ENCODE measurements around the gene KIF5B. TPM values are rescaled to one million over a fixed set of nuclear protein-coding genes. Genes with fewer than 3 reads are reported as not detected.
"Not testable (repeated sequence)": the region's sequence is repeated elsewhere in the genome, so short reads cannot be mapped to it uniquely, and the experiment has no call there.

Gene KIF5B
- total RNA-seq, 1 experiment from 2014 or later, result 84.4 TPM

DNA sequence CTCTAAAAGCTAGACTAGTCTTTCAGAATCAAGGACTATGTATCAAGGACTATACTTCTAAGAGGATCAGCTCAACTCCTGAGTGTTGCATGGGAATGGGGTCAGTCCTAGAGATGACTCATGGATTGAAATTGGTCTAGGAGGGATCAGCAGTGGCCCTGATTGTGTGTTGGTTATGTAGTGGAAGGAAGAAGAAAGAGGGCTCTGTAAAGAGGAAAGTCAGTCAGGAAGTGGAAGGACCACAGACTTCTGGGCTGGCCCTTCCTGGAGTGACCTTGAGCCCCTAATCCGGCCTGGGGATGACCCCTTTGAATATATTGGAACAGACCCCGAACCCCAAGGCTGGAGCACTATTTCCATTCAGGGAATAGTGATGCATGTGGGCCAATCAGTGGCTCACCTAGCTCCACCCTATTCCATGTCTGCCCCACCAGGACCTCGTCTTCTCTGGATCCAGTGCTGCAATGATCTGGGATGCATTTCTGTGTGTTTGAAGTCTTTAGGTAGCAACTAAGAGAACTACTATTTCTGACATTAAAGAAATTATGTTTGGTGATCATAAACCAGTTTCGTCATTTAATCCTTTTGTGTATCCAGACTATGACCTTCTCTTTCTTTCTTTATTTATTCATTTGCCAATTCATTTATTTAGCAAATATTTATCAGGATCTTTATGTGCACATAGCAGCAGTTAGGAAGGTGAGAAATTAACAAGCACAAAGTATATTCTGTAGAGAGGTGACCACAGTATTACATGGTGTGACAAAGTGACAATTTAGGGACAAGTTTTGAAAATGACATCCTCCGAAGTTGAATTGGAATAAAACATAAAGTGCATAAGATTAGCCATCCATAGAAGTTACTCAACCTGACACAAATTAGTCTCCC is 48.6 kb upstream of the KIF5B start:
- no peak overlapping the region for H2AFZ ChIP-seq (ENCODE audit: low read length)
- H3K36me3 ChIP-seq (ENCODE audit: low read depth, low read length), result no peaks in the 10 kb centered on the region
- H3K27ac ChIP-seq (ENCODE audit: low read length), result no peak overlapping the region
- no peak for ATAC-seq
- no peaks in the 10 kb centered on the region for H3K4me1 ChIP-seq (ENCODE audit: insufficient read depth, low read length)
- H3K4me2 ChIP-seq (ENCODE audit: low read length), result no peak overlapping the region
- no TSS peak for BruUV-seq (replicated peaks)
- intact Hi-C loops (cut with micrococcal nuclease), result no loop called here
- CTCF ChIA-PET, result no interaction called here
- H3K9me3 ChIP-seq (ENCODE audit: low read length), result no peaks in the 10 kb centered on the region
- POLR2A ChIA-PET (ENCODE audit: unreplicated experiment), result no interaction called here
- no peaks in the 10 kb centered on the region for H3K9me2 ChIP-seq (replicated peaks; ENCODE audit: low read length)
- H4K20me1 ChIP-seq (ENCODE audit: low read length), result no peaks in the 10 kb centered on the region
- TF ChIP-seq CTCF (conservative IDR thresholded peaks at IDR 0.05; ENCODE audit: low read depth, low read length) (no peak), EZH2 (IDR thresholded peaks at IDR 0.05; ENCODE audit: low read length, unreplicated experiment) (no peak), EZH2phosphoT487 (IDR thresholded peaks at IDR 0.05; ENCODE audit: borderline replicate concordance, low read length) (no peak)
- no peak overlapping the region for H3K4me3 ChIP-seq (ENCODE audit: low read length)
- H3F3A ChIP-seq (ENCODE audit: low read length, unreplicated experiment), result no peaks in the 10 kb centered on the region
- no peak overlapping the region for H3K9ac ChIP-seq (ENCODE audit: low read length)
- no peaks in the 10 kb centered on the region for H3K79me2 ChIP-seq (ENCODE audit: low read length)
- no peak for DNase-seq
- H3K27me3 ChIP-seq (ENCODE audit: low read length), result no peaks in the 10 kb centered on the region

DNA sequence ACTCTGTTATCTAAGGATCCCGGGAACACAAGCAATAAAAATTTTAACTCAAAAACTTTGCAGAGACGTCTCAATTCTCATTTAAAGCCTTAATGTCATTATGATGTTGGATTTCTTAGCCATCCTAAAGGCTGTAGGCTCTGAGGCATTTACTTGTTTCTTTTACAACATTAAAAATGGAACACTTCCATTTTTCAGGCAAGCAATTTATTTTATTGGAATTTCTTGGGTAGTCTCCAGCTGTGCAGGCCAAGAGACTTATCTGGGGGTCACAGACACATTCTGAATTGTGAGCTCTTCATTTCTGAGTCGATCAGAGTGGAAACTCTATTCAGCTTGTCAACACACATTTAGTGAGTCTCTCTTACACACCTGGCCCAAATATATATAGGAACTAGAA is 48.0 kb upstream of the KIF5B start:
- no TSS peak for BruUV-seq (replicated peaks)
- CTCF ChIA-PET, result no interaction called here
- Histone ChIP-seq H3K27ac (ENCODE audit: low read length) (no peak overlapping the region), H3K9me3 (ENCODE audit: low read length) (no peaks in the 10 kb centered on the region), H4K20me1 (ENCODE audit: low read length) (no peaks in the 10 kb centered on the region), H3F3A (ENCODE audit: low read length, unreplicated experiment) (no peaks in the 10 kb centered on the region), H3K9me2 (replicated peaks; ENCODE audit: low read length) (no peaks in the 10 kb centered on the region), H3K4me1 (ENCODE audit: insufficient read depth, low read length) (no peaks in the 10 kb centered on the region), H3K4me3 (ENCODE audit: low read length) (no peak overlapping the region), H3K36me3 (ENCODE audit: low read depth, low read length) (no peaks in the 10 kb centered on the region), H3K79me2 (ENCODE audit: low read length) (no peaks in the 10 kb centered on the region), H3K9ac (ENCODE audit: low read length) (no peak overlapping the region), H3K4me2 (ENCODE audit: low read length) (no peak overlapping the region), H2AFZ (ENCODE audit: low read length) (no peak overlapping the region), H3K27me3 (ENCODE audit: low read length) (no peaks in the 10 kb centered on the region)
- POLR2A ChIA-PET (ENCODE audit: unreplicated experiment), result no interaction called here
- intact Hi-C loops (cut with micrococcal nuclease), result no loop called here
- no peak for DNase-seq
- TF ChIP-seq CTCF (conservative IDR thresholded peaks at IDR 0.05; ENCODE audit: low read depth, low read length) (no peak), EZH2phosphoT487 (IDR thresholded peaks at IDR 0.05; ENCODE audit: borderline replicate concordance, low read length) (no peak), EZH2 (IDR thresholded peaks at IDR 0.05; ENCODE audit: low read length, unreplicated experiment) (no peak)
- no peak; the same call in 1 of the 2 replicates for ATAC-seq

GRCh38 chr10:32103721-32104120 is 47.5 kb upstream of the KIF5B start:
- TF ChIP-seq EZH2phosphoT487 (IDR thresholded peaks at IDR 0.05; ENCODE audit: borderline replicate concordance, low read length) (no peak), EZH2 (IDR thresholded peaks at IDR 0.05; ENCODE audit: low read length, unreplicated experiment) (no peak)
- Histone ChIP-seq H3K9me2 (replicated peaks; ENCODE audit: low read length) (no peaks in the 10 kb centered on the region), H3K36me3 (ENCODE audit: low read depth, low read length) (no peaks in the 10 kb centered on the region), H3K79me2 (ENCODE audit: low read length) (no peaks in the 10 kb centered on the region), H3K27ac (ENCODE audit: low read length) (no peak overlapping the region), H2AFZ (ENCODE audit: low read length) (no peak overlapping the region), H3K9me3 (ENCODE audit: low read length) (no peaks in the 10 kb centered on the region), H3K4me2 (ENCODE audit: low read length) (no peak overlapping the region), H3K9ac (ENCODE audit: low read length) (no peak overlapping the region), H3K27me3 (ENCODE audit: low read length) (no peaks in the 10 kb centered on the region), H4K20me1 (ENCODE audit: low read length) (no peaks in the 10 kb centered on the region), H3K4me3 (ENCODE audit: low read length) (no peak overlapping the region), H3F3A (ENCODE audit: low read length, unreplicated experiment) (no peaks in the 10 kb centered on the region), H3K4me1 (ENCODE audit: insufficient read depth, low read length) (no peaks in the 10 kb centered on the region)
- DNase-seq, result no peak
- BruUV-seq (replicated peaks), result no TSS peak
- intact Hi-C loops (cut with micrococcal nuclease), result no loop called here
- ATAC-seq, result no peak
- ChIA-PET CTCF (no interaction called here), POLR2A (ENCODE audit: unreplicated experiment) (no interaction called here)

DNA sequence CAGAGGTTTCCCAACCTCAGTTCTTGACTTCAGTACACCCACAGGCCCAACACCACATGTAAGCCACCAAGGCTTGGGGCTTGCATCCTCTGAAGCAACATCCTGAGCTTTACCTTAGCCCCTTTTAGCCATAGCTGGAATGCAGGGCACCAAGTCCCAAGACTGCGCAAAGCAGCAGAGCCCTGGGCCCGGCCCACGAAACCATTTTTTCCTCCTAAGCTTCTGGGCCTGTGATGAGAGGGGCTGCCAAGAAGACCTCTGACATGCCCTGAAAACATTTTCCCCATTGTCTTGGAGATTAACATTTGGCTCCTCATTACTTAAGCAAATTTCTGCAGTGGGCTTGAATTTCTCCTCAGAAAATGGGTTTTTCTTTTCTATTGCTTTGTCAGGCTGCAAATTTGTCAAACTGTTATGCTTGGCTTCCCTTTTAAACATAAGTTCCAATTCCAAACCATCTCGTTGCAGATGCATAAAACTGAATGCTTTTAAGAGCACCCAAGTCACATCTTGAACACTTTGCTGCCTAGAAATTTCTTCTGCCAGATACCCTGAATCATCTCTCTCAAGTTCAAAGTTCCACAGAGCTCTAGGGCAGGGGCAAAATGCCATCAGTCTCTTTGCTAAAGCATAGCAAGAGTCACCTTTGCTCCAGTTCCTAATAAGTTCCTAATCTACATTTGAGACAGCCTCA is 42.5 kb upstream of the KIF5B start:
- BruUV-seq (replicated peaks); H3K9ac ChIP-seq (ENCODE audit: low read length); DNase-seq; H3K4me1 ChIP-seq (ENCODE audit: insufficient read depth, low read length); CTCF ChIA-PET; H3K36me3 ChIP-seq (ENCODE audit: low read depth, low read length); ATAC-seq; POLR2A ChIA-PET (ENCODE audit: unreplicated experiment); H3F3A ChIP-seq (ENCODE audit: low read length, unreplicated experiment); H4K20me1 ChIP-seq (ENCODE audit: low read length); H3K4me3 ChIP-seq (ENCODE audit: low read length); H3K9me2 ChIP-seq (replicated peaks; ENCODE audit: low read length); H3K27ac ChIP-seq (ENCODE audit: low read length); H2AFZ ChIP-seq (ENCODE audit: low read length); H3K9me3 ChIP-seq (ENCODE audit: low read length); H3K4me2 ChIP-seq (ENCODE audit: low read length); intact Hi-C loops (cut with micrococcal nuclease); H3K79me2 ChIP-seq (ENCODE audit: low read length); H3K27me3 ChIP-seq (ENCODE audit: low read length): not testable (repeated sequence)

Data from PC-3 (cell line).